HG02610 (cell line): Measurements from ENCODE around the gene WFDC1.
"Not testable (repeated sequence)": the region's sequence is repeated elsewhere in the genome, so short reads cannot be mapped to it uniquely, and the experiment has no call there.

Experiments
- ATAC-seq: cut with Tn5 transposase; IDR thresholded peaks from one replicate; pipeline ENCODE4 v1.9.1; 2021; ENCODE audit warnings: mild to moderate bottlenecking, moderate library complexity; ENCODE audit not compliant: unreplicated experiment

The WFDC1 gene

DNA sequence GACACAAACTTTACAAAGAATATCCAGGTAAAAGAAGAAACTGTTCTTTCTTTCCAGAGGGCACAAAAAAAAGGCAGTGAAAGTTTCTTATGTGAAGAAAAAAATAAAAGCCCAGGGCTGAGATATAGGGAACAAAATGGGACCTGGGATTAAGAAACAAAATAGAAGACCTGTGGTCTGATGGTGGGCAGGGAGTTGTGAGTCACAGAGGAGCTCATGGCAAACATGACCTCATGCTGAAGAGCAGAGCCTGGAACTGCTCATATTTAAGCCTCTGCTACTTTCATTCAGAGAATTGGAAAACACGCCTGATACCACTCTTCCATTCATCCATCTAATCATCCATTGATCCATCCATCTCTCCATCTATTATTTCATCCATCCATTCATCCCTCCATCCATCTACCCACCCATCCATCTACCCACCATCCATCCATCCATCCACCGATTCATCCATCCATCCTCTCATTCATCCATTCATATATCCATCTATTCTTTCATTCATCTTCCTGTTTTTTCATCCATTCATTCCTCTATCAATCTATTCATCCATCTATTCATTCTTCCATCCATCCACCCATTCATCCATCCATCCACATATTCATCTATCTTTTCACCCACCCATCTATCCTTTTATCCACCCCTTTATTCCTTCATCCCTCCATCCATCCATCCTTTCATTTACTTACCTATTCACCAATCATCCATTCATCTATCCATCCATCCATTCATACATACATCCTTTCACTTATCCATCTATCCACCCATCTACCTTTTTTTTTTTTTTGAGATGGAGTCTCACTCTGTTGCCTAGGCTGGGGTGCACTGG is 30.0 kb downstream of the WFDC1 start:
- no peak for ATAC-seq

DNA sequence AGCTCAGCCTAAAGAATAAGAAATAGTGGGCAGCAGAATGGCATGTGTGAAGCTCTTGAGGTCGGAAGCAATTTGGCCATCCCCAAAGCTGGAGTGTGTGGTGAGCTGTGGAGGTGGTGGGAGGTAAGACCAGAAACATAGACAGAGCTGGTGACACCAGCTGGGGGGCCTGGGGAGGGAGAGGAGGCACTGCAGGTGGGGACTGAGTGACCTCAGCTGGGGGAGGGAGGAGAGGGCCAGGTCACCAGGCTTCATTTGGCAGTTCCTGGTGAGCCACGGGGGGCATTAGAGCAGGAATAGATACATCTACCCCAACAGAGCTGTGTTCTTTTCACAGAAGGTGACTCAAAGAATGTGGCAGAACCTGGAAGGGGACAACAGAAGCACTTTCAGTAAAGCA is 31.9 kb downstream of the WFDC1 start:
- no peak for ATAC-seq

DNA sequence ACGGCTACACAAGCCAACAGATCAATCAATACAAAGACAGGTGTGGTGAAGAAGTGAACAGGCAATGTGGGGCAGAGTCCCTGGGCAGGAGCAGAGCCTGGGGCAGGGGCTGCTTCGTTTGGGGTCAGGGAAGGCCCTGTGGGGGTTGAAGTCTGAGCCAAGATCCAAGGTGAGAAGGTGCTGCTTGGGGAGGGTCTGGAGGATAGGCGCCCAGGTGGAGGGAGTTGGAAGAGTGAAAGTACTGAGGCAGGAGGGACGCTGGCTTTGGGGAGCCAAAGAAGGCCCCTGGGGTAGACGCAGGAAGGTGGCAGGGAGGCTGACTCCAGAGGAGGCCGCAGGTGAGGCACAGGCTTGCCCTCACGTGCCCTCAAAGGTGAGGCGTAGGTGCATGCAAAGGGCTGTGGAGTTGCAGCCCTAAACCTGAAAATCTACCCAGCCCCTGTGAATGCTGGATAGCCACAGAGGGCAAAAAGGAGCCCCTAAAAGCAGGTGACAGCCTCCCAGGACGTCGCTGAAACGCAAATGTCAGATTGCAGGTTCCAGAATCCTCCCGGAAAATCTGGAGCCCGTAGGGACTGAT is 33.3 kb downstream of the WFDC1 start:
- ATAC-seq, result no peak

DNA sequence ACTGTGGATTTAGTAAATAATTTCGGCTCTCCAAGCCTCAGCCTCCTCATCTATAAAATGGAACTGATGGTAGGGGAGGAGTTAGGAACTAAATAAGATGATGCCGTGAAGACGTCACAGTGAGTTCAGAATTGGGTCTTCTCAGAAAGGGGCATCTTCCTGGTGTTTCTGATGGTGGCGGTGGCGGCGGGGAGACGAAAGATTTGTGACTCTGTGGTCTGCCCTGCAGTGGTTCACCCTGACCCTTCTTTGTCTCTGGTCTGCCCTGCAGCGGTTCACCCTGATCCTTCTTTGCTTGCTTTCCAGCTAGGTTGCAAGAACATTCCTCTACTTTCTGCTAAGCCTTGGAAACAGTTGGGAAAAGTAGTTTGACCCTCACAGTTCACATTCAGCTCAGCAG is 34.3 kb downstream of the WFDC1 start:
- ATAC-seq, result no peak

DNA sequence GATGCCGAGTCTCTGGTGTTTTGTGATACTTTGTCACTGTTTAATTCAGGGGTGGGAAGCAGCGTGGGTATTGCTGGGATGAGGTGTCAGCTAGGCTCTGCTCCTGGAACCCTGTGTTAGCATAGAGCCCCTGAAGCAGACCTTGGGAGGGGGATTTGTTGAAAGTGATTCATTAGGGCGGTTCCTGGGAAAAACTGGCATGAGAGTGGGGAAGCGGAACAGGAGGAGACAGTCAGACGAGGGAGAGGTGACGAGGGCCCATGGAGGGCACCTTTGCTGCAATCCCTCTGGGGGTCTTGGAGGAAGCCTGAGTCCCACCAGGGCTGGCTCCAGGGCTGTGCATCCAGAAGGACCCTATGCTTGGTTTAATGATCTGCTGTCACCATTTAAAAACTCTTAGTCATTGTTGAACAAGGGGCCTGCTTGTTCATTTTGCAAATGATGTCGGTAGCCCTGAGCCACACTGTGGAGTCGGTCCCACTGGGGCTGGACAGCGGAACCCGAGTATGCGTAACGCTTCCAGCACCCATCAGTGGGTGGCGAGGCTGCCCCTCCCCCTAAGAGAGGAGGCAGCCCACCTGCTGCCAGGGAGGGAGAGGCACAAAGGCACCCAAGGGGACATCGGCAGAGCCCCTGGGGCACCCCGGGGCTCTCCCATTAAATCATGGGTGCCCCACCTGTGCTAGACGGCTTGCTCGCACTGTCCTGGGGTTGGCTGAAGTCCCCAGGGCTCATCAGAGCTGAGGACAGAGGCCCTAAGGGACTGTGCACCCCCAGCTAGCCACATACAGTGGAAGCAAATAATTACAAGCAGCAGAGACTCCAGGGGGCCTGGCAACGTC is 35.4 kb downstream of the WFDC1 start:
- ATAC-seq, result no peak

DNA sequence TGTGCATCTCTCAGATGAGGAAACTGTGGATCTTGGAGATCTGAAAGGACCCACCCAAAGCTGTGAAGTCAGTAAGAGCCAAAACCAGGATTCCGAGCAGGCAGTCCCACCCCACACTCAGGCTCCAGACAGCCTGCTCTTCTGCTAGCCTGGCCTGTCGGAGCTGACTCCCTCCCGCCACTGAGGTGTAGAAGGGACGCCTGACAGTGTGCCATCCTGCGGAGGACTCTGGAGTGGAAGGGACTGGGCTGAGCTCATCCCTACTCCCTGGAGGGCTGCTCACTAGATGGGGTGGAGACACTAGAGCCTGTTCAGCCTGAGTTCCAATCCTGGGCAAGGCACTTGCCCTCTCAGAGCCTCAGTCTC is 36.0 kb downstream of the WFDC1 start:
- no peak for ATAC-seq

DNA sequence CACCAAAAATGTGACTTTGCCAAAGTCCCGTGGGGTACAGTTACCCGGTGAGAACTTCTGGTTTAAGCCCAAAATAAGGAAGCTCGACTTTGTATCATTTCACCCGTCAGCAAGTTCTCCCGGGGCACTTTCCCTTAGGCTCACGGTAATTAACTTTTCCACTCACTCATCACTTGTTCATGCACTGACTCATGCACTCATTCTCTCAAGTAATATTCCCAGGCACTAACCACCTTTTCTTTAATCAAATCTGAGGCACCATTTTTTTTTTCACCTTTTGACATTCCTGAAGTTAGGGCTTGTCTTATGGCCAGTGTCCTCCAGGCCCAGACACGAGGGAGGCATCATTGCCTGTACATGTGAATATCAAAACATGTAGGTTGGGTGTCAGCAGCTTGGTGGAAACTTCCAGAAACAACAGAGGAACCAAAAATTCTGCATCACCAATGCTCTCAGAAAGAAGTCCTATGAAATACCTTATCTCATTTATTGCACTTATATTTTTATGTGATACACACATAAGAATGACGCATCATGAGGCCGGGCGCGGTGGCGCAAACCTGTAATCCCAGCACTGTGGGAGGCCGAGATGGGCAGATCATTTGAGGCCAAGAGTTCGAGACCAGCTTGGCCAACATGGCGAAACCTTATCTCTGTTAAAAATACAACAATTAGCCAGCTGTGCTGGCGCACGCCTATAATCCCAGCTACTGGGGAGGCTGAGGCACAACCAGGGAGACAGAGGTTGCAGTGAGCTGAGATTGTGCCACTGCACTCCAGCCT is 37.5 kb downstream of the WFDC1 start:
- ATAC-seq, result no peak

DNA sequence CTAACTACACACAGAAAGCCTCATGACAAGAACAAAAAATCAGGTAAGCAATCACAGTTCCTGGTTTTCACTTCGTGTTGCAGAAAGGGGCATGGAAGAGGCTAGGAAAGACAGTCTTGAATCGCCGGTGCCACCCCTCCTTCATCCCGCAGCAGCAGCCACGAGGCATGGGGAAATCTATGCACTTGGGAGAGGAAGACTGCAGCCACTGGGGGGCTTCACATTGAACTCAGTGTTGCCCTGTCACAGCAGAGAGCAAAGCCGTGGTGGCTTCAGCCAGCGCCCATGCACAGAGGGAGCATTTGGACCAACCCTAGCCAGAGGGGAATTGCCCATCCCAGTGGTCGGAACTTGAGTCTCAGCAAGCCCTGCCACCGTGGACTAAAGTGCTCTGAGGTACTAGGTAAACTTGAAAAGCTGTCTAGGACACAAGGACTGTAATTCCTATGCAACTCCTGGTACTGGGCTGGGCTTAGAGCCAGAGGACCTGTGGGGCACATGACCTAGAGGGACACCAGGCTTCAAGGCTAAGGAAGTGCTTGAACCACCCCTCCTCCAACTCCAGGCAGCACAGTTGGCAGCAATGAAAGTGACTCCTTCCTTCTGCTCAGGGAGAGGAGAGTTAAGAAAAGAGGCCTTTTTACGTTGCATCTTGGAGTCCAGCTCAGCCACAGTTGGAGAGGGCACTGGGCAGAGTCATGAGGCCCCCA is 38.5 kb downstream of the WFDC1 start:
- no peak for ATAC-seq

DNA sequence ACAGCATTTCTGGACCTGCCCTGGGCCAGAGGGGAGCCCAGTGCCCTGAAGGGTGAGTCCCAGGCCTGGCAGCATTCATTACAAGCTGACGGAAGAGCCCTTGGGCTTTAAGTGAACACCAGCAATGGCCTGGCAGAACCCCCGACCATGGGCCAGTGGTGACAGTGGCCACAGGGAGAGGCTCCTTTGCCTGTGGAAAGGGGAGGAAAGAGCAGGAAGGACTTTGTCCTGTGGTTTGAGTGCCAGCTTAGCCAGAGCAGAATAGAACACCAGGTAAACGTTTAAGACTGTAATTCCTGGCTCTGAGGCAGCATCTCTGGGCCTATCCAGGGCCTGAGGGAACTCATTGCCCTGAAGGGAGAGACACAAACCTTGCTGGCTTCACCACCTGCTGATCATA is 39.4 kb downstream of the WFDC1 start:
- ATAC-seq, result no peak

DNA sequence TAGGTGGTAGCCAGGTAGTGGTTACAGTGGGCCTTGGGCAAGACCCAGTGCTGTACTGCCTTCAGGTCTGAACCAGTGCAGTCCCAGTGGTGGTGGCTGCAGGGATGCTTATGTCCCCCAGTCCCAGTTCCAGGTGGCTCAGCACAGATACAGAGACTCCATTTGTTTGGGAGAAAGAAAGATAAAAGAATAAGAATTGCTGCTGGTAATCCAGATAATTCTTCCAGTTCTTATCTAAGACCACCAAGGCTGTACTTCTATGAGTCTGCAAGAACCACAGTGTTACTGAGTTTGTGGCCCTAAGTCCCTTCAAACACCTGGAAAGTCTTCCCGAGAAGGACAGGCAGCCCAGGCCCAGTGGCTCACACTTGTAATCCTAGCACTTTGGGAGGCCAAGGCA is 39.8 kb downstream of the WFDC1 start:
- ATAC-seq, result no peak

DNA sequence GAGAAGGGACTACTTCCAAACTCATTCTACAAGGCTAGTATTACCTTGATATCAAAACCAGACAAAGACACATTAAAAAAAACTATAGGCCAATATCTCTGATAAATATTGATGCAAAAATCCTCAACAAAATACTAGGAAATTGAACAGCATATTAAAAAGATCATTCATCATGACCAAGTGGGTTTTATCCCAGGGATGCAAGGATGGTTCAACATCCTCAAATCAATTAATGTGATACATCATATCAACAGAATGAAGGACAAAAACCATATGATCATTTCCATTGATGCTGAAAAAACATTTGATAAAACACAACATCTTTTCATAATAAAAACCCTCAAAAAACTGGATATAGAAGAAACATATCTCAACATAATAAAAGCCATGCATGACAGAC is 42.6 kb downstream of the WFDC1 start:
- not testable (repeated sequence) for ATAC-seq

DNA sequence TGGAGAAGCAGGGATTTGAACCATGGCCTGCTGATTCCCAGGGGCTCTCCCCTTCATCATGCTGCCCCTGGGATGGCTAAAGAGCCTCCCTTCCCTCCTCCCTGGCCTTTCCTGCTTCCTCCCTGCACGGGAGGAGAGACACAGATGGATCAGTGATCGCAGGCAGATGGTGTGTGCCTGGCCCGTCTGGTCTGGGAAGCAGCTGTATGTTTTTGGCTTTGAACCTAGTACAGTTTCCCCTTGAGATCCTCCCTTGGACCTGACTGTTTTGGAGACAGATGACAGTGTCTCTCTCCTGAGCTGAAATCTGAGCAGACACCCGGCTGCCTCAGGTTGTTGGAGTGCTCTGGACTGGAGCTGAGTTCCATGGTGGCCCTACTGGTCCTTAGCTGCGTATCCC is 44.6 kb downstream of the WFDC1 start:
- ATAC-seq, result no peak

DNA sequence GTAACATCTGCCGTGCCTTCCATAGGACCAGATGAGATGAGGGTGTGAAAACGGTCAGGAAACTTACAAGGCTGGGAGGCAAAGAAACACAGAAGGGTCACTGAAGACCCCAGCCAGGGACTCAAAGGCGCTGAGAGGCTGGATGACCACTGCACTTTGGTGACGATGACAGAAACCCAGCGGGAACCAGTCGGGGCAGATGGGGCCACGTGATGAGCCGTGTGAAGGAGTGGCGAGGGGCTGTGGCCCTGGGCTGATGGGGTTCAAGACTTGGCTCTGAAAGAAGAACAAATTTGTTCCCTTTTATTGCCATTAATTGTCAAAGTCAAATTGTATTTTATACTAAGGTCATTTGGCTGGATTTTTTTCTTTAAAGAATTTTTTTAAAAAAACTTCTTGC is 45.1 kb downstream of the WFDC1 start:
- no peak for ATAC-seq

DNA sequence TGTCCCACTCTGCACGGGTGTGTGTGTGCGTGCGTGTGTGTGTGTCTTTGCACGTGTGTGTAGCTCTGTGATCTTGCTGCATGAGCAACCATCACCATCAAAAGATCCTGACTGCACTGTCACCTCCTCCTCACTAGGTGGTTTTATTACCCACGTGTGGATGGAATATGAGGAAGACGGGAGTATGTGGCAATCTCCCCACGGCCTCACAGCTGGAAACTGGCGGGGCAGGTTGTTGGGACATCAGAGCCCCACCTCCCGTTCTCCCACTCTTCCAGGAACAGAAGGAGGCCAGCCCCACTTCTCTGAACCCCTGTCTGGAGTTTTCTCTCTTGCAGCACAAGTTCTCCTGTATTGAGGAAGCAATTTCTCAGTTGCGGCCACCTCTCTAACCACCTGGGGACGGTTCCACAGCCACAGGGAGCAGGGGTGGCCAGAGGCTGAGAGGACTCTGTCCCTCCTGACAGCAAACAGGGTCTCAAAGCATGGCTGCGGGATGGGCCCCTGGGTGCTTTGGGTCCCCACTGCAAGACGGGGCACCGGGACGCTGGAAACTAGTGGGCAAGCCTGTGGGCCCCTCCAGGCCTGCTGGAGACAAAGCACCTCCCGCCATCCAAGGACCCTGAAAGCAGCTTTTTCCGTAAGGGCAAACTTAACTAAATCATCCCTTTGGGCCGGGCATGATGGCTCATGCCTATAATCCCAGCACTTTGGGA is 45.8 kb downstream of the WFDC1 start:
- no peak for ATAC-seq

DNA sequence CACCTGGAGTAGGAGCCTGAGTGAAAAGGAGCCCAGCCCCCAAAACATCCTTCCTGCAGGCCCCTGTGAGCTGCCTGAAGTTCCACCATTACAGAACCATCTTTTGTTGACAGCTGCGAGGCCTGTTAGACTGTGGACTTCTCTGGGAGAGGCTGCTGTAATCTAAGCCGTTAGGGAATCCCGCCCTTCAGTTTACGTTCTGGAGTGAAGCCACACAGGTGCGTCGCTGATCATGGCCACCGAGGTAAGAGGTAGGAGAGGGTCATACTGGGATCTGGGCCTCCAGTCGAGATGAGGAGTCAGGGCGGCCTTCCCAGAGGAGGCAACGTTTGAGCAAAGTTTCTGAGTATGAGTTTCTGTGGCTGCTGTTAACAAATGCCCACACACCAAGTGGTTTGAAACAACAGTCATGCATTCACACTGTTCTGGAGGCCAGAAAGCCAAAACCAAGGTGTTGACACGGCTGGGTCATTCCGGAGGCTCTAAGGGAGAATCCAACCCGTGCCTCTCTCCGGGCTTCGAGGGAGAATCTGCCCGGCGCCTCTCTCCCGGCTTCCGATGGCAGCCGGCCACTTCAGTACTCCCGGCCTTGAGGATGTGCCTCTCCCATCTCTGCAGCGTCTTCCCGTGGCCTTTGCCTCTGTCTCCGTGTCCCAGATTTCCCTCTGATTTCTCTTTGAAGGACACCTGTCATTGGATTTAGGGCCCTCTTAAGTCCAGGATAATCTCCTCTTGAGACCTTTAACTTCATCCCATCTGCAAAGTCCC is 47.0 kb downstream of the WFDC1 start:
- ATAC-seq, result no peak

DNA sequence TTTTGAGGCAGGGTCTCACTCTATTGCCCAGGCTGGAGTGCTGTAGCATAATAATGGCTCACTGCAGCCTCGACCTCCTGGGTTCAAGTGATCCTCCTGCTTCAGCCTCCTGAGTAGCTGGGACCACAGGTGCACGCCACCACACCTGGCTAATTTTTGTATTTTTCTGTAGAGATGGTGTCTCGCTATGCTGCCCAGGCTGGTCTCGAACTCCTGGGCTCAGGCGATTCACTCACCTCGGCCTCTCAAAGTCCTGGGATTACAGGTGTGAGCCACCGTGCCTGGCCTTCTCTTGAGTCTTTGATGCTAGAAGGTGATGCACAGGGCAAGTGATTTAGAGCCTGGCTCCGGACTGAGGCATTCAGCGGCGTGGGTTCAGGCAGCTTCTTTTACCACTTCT is 49.1 kb downstream of the WFDC1 start:
- not testable (repeated sequence) for ATAC-seq

DNA sequence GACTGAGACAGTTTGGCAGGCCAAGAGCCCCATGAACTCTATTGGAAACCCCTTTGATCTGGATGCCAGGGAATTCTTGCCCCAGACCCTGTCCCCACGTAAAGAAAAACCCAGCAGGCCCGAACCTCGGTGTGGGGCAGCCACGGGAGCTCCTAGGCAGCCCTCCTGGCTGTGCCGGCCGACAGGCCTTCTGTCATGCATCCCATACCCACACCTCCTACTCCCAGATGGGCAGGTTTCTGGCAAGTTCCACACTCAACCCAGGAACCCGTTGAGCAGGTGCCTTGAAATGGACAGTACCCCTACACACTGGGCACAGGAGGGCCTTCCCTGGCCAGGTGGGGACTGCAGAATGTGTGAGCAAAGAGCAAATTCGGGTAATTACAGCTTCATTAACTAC is 50.1 kb downstream of the WFDC1 start:
- no peak for ATAC-seq

DNA sequence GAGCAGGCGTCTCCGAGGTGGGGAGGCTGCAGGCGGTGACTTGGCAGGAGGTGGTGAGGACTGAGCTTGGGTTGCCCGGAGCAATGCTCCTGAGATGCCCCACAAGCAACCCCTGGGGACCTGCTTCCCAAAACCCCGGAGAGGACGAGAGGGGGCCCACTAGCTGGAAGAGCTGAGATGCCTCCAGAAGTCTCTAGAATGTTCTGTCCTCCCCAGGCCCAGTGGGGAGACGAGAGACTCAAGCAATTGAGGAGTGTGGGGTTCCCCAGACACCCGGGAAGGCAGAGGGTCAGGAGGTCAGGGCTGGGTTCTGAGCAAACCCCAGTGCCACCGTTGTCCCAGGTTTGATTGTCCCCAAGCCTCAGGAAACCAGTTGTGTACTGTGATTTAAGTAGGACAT is 52.5 kb downstream of the WFDC1 start:
- ATAC-seq, result no peak

DNA sequence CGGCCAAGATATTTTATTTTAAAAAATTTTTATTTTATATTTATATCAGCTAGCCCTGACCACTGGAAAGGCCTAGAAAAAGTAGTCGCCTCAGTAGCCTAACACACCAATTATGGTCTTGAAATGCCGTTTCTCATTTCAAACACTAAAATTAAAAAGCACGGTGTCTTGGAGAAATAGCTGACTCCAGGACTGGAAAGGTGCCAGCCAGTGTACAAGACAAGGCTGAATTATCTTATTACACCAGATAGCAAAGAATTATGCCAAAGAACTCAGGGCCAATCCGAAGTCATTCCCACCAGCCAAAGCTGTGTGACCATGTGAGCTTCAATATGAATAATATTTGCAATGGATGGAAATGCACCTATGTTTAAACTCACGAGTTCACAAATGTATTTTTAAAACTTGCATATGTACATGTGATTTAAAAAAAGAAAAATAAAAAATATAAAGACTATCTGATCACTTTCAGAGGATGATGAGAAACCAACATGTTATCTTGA is 53.8 kb downstream of the WFDC1 start:
- no peak for ATAC-seq
